ENCODE measurements around the gene UCKL1.

The UCKL1 gene

DNA sequence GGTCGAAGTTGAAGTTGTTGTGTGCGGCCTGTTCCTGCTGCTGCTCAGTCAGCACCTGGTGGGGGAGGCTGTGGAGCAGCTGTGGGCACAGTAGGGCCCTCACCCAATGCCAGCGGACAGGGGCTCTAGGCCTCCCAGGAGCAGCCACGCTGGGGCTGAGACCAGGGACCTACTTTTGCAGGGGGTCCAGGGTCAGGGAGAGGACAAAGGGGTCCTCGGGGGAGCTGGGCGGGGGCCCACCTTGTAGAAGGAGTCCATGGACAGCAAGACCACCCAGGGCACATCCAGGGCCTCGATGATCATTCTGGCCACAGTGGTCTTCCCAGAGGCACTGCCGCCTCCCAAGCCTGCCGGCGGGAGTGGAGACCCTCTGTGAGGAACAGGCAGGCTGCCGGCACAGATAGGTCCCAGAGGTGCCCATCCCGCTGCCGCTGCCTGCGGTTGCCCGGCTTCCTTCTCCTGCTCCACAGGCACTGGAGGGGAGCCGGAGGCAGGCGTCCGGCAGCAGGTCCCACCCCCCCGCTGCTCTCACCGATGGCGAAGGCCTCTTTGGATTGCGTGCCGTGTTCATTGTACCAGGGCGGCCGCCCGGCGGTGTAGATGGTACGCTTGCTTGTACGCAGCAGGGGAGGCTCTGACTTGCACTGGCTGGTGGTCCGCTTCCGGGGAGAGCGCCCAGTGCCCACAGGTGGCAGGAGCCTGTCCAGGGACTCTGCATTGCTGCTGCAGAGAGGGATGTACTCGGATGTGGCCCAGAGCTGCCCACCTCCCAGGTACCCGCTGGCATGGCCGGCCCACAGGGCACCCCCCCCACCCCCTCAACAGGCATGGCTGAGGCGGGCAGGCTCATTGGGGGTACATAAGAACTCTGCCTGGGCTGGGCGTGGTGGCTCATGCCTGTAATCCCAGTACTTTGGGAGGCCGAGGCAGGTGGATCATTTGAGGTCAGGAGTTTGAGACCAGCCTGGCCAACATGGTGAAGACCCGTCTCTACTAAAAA lies 10.0 kb downstream of the UCKL1 start:
- no peak overlapping the region for H3K4me3 ChIP-seq (replicated peaks in 1 of 2; ENCODE audit: low read depth in 2 of 2, low read length in 2 of 2)
- DNase-seq (ENCODE audit: low read depth in 2 of 2) = no peak
- TF ChIP-seq, protein P1, sequence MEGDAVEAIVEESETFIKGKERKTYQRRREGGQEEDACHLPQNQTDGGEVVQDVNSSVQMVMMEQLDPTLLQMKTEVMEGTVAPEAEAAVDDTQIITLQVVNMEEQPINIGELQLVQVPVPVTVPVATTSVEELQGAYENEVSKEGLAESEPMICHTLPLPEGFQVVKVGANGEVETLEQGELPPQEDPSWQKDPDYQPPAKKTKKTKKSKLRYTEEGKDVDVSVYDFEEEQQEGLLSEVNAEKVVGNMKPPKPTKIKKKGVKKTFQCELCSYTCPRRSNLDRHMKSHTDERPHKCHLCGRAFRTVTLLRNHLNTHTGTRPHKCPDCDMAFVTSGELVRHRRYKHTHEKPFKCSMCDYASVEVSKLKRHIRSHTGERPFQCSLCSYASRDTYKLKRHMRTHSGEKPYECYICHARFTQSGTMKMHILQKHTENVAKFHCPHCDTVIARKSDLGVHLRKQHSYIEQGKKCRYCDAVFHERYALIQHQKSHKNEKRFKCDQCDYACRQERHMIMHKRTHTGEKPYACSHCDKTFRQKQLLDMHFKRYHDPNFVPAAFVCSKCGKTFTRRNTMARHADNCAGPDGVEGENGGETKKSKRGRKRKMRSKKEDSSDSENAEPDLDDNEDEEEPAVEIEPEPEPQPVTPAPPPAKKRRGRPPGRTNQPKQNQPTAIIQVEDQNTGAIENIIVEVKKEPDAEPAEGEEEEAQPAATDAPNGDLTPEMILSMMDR (IDR thresholded peaks at IDR 0.05; ENCODE audit: low read depth, low read length) = no peak

DNA sequence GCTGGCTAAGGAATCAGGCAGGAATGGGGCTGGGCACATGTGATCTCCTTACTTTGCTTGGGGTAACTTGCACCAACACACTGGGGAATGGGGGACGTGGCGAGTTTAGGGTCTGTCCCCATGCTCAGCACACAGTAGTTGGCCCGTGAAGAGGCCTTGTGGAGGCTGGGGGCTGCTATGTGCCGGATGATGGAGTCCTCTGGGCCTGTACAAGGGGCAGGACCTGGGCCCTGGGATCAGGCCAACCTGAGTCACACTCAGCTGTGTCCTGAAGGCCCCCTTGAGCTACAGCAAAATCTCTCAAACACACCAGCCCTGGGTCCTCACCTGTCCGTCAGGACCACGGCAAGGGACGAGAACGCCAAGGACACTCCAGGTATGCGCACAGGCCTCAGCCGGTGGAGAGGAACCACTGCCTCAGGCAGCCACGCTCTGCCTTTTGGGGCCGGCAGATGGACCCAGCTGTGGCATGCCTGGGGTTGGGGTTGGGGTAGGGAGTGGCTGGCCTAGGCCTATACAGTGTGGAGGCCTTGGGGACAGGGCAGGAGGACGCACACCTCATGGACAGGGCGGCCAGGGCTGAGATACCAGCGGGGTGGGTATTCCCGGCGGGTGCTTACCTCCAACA lies 11.1 kb downstream of the UCKL1 start:
- DNase-seq (ENCODE audit: low read depth in 2 of 2) = no peak
- TF ChIP-seq, protein P1 (IDR thresholded peaks at IDR 0.05; ENCODE audit: low read depth, low read length) = no peak
- H3K4me3 ChIP-seq (replicated peaks in 1 of 2; ENCODE audit: low read depth in 2 of 2, low read length in 2 of 2) = no peak overlapping the region

DNA sequence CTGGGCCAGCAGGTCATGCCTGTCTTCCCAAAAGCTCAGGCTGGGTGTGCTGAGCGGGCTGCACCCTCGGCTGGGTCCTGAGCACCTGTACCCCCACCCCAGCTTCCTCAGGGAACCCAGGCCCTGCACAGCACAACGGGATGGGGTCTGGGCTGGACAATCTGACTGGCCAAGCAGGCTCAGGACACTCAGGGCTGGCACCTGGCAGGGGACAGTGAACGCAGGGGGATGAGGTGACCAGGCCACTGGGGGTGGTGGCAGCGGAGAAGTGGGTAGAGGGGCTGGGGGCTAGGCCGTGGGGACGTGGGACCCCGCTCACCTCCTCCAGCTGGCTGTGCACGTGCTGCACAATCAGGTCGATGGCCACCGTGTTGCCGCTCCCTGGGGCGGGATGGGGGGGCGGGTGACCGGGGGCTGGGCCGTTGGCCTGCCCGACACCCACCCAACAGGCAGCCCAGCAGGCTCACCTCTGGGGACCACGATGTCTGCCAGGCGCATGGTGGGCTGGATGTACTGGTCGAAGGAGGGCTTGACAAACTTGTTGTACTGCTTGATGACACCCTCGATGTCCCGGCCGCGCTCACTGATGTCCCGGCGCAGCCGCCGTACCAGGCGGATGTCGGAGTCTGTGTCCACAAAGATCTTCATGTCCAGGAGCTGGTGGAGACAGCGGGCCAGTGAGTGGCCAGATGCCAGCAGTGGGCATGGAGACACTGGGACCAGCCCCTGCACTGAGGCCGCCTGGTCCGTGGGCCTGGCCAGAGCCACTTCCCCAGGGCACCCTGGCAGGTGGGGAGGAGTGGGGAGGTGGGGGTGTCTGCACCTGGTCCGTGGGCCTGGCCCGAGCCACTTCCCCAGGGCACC lies 11.9 kb downstream of the UCKL1 start:
- DNase-seq (ENCODE audit: low read depth in 2 of 2) = no peak
- no peak overlapping the region for H3K4me3 ChIP-seq (replicated peaks in 1 of 2; ENCODE audit: low read depth in 2 of 2, low read length in 2 of 2)
- TF ChIP-seq, protein P1 (IDR thresholded peaks at IDR 0.05; ENCODE audit: low read depth, low read length) = no peak

DNA sequence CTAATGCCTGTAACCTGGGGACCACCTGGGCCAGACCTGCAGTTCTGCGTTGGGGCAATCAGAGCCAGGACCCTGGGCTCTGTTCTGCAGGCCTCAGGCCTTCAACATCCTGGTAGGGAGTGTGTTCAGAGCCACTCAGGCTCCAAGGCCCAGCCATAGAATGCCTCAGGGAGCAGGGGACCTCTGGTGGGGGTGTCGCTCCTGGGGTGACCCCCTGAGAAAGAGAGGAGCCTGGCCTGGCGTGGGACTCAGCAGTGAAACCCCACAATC lies 12.5 kb downstream of the UCKL1 start:
- TF ChIP-seq, protein P1 (IDR thresholded peaks at IDR 0.05; ENCODE audit: low read depth, low read length) = no peak
- no peak overlapping the region for H3K4me3 ChIP-seq (replicated peaks in 1 of 2; ENCODE audit: low read depth in 2 of 2, low read length in 2 of 2)
- no peak for DNase-seq (ENCODE audit: low read depth in 2 of 2)

DNA sequence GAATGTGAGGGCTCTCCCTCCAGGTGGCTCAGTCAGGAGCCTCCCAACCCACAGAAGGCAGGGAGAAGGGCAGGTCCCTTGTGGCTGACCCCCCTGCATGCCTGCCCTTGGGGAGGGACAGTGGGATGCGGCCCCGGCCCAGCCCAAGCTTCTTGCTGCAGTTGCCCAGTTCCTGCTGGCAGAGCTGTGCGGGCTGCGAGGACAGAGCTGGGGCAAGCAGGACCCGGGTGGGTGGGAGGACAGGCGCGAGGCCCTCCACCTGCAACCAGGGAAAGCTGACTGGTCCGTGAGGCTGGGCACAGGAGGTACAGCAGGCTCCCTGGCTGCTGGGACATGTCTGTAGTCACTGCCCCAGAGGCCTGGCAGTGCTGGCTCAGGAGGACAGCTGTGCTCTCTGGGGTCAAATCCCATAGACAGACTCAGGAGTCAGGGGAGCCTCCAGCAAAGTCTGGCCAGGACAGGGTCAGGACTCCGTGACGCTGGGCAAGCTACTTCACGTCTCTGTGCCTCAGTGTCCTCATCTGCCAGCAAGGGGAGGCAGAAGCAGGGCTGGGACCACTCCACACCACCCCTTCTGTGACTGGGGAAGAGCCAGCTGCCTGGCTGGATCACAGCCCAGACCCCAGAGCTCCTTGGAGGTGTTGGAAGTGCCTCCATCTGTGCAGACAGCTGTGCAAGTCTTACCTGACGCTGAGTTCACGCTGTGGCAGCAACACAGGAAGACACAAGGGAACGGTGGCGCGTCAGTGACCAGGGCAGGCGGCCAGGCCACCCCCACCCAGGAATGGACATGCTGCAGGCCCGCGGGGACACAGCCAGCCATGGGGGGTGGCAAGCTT lies 13.0 kb downstream of the UCKL1 start:
- DNase-seq (ENCODE audit: low read depth in 2 of 2) = no peak
- TF ChIP-seq, protein P1 (IDR thresholded peaks at IDR 0.05; ENCODE audit: low read depth, low read length) = no peak
- H3K4me3 ChIP-seq (replicated peaks in 1 of 2; ENCODE audit: low read depth in 2 of 2, low read length in 2 of 2) = no peak overlapping the region
